ENCODE results near the gene SAMD5.

DNA sequence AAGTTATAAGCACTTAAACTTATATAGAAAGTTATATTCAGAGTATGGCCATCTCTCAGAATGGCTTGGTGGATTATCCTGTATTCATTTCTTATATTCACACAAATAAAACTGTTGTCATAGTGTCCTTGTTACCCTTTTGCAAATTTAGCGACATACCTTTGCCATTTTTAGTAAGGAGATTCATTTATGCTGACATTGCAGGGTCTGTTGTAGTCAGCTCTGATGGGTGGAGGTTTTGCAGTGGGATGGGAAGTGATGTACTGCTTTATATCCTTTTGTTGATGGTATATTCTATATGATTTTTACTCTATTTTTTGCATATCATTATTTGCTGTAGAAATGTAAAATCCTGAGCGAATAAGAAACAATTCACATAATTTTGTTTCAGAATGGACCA is 35.9 kb downstream of the SAMD5 start:
- TF ChIP-seq, protein P1, sequence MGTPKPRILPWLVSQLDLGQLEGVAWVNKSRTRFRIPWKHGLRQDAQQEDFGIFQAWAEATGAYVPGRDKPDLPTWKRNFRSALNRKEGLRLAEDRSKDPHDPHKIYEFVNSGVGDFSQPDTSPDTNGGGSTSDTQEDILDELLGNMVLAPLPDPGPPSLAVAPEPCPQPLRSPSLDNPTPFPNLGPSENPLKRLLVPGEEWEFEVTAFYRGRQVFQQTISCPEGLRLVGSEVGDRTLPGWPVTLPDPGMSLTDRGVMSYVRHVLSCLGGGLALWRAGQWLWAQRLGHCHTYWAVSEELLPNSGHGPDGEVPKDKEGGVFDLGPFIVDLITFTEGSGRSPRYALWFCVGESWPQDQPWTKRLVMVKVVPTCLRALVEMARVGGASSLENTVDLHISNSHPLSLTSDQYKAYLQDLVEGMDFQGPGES (IDR thresholded peaks at IDR 0.05) = no peak
- no peak for TF ChIP-seq RFX5 (IDR thresholded peaks at IDR 0.05; ENCODE audit: low read depth, low read length)
- TF ChIP-seq POLR2A (IDR thresholded peaks at IDR 0.05; ENCODE audit: low read depth, low read length) = no peak
- no peak for TF ChIP-seq POU2F2 (IDR thresholded peaks at IDR 0.05; ENCODE audit: borderline replicate concordance, low read depth, low read length)
- no peak for TF ChIP-seq EP300 (IDR thresholded peaks at IDR 0.05; ENCODE audit: borderline replicate concordance in 1 of 2, control insufficient read depth in 1 of 2, low read depth in 2 of 2, low read length in 2 of 2)
- TF ChIP-seq NRF1 (conservative IDR thresholded peaks at IDR 0.05; ENCODE audit: low read depth, low read length) = no peak
- TF ChIP-seq CEBPB (IDR thresholded peaks at IDR 0.05; ENCODE audit: borderline replicate concordance in 1 of 2, low read depth in 2 of 2, low read length in 2 of 2) = no peak
- TF ChIP-seq NFYA (IDR thresholded peaks at IDR 0.05; ENCODE audit: borderline replicate concordance, low read depth, low read length) = no peak
